GM12878 (cell line): ENCODE data around the gene BSN. TPM values are rescaled to one million over a fixed set of nuclear protein-coding genes. Genes with fewer than 3 reads are reported as not detected.

ENCODE experiments used
- ATAC-seq: fragments of 200-7000 bp; cut with Tn5 transposase; 3 replicates; pipeline ENCODE4 v1.9.1; 2020; ENCODE audit warnings: mild to moderate bottlenecking, moderate library complexity
- BruUV-seq: library from RNA; stranded (reverse); fragments of 400-500 nt; replicated peaks from 2 replicates; lab custom pipeline; 2021; lab: Mats Ljungman, UMichigan
- CTCF ChIA-PET: fragments of 300-600 bp; sonication (Branson Sonifier 250); formaldehyde crosslinking; extraction: SDS; loops from one replicate; lab custom pipeline; 2021; ENCODE audit warnings: inconsistent platforms; lab: Yijun Ruan, JAX
- POLR2A ChIA-PET: fragments of 350-600 bp; formaldehyde crosslinking; extraction: SDS; loops from one replicate; lab custom pipeline; 2021; ENCODE audit warnings: inconsistent platforms; lab: Charles Lee
- RAD21 ChIA-PET: fragments of 300-600 bp; sonication (Branson Sonifier 250); formaldehyde crosslinking; loops from one replicate; lab custom pipeline; 2023; ENCODE audit warnings: antibody characterized with exemption; ENCODE audit not compliant: unreplicated experiment; lab: Charles Lee
- SMC1A ChIA-PET: fragments of 300-600 bp; sonication (Branson Sonifier 250); formaldehyde crosslinking; loops from one replicate; lab custom pipeline; 2023; ENCODE audit not compliant: unreplicated experiment, uncharacterized antibody; lab: Charles Lee
- DNase-seq: peaks from one replicate; pipeline ENCODE4 v3.0.0-alpha.2; 2011; ENCODE audit warnings: low read depth, low spot score
- FAIRE-seq: peaks from 3 replicates; lab custom pipeline; 2011; peaks lifted over from hg19 to GRCh38; lab: Jason Lieb, UNC
- H2AFZ ChIP-seq: 2 replicates; pipeline ENCODE4 v1.6.0; 2011; ENCODE audit warnings: low read depth, low read length, control low read depth; ENCODE audit not compliant: control insufficient read depth
- H3K27ac ChIP-seq: 2 replicates; pipeline ENCODE4 v1.5.1; 2011; ENCODE audit warnings: control low read depth; ENCODE audit not compliant: control insufficient read depth, insufficient read depth
- H3K27me3 ChIP-seq, 2 experiments: replicated peaks in 1 of 2; 2 replicates each; pipeline versions ENCODE4 v1.6.0 to v1.6.1; 2011; ENCODE audit warnings: low read length in 1 of 2; ENCODE audit not compliant: control insufficient read depth in 2 of 2, insufficient read depth in 2 of 2
- H3K36me3 ChIP-seq, 2 experiments: 2 replicates each; pipeline ENCODE4 v1.5.1; 2011; ENCODE audit warnings: low read length in 1 of 2; ENCODE audit not compliant: control insufficient read depth in 2 of 2, insufficient read depth in 2 of 2
- H3K4me1 ChIP-seq: 2 replicates; pipeline ENCODE4 v1.6.1; 2011; ENCODE audit warnings: mild to moderate bottlenecking, low read length, moderate library complexity, mixed read lengths; ENCODE audit not compliant: control insufficient read depth, insufficient read depth
- H3K4me2 ChIP-seq: 2 replicates; pipeline ENCODE4 v1.6.0; 2011; ENCODE audit warnings: control low read depth; ENCODE audit not compliant: control insufficient read depth, insufficient read depth
- H3K4me3 ChIP-seq: fragments of 200-600 bp; sonication (generic); 2 replicates; pipeline ENCODE4 v1.5.1; 2016
- H3K79me2 ChIP-seq: 2 replicates; pipeline ENCODE4 v1.6.0; 2011; ENCODE audit warnings: low read length; ENCODE audit not compliant: control insufficient read depth, insufficient read depth
- H3K9ac ChIP-seq: 2 replicates; pipeline ENCODE4 v1.8.0; 2011; ENCODE audit warnings: low read length, control low read depth, mixed read lengths; ENCODE audit not compliant: control insufficient read depth, insufficient read depth
- H3K9me3 ChIP-seq: replicated peaks from 3 replicates; pipeline ENCODE4 v1.5.1; 2011; ENCODE audit warnings: mild to moderate bottlenecking, low read length; ENCODE audit not compliant: control insufficient read depth, insufficient read depth
- H4K20me1 ChIP-seq: 2 replicates; pipeline ENCODE4 v1.6.0; 2011; ENCODE audit not compliant: control insufficient read depth, insufficient read depth
- CTCF ChIP-seq, 3 experiments: IDR thresholded peaks in 2 of 3; conservative IDR thresholded peaks in 1 of 3; 2 replicates each; pipeline ENCODE4 v1.5.1; 2011; ENCODE audit warnings: low read depth in 3 of 3, low read length in 3 of 3, mild to moderate bottlenecking in 3 of 3, control low read depth in 2 of 3, moderate library complexity in 2 of 3, inconsistent platforms in 1 of 3, mixed read lengths in 1 of 3; ENCODE audit not compliant: control insufficient read depth in 2 of 3, insufficient read depth in 1 of 3; ENCODE audit errors: extremely low read depth in 1 of 3
- ELK1 ChIP-seq: IDR thresholded peaks from 2 replicates; pipeline ENCODE4 v1.6.1; 2012; ENCODE audit warnings: low read depth, low read length, improper control_type of control experiment
- EP300 ChIP-seq, 2 experiments: fragments of 150-350 bp in 1 of 2; IDR thresholded peaks; 2 replicates each; pipeline ENCODE4 v1.6.1; 2011 to 2012; ENCODE audit warnings: low read depth in 2 of 2, low read length in 2 of 2, borderline replicate concordance in 1 of 2, improper control_type of control experiment in 1 of 2, inconsistent platforms in 1 of 2; ENCODE audit not compliant: control insufficient read depth in 1 of 2
- GATAD2B ChIP-seq: fragments of 450-650 bp; conservative IDR thresholded peaks from 2 replicates; pipeline ENCODE4 v1.6.1; 2017; ENCODE audit warnings: low read depth, mild to moderate bottlenecking, moderate library complexity
- JUNB ChIP-seq: IDR thresholded peaks from 2 replicates; pipeline ENCODE4 v1.6.1; 2016; ENCODE audit warnings: antibody characterized with exemption, mild to moderate bottlenecking
- LARP7 ChIP-seq: fragments of 450-650 bp; IDR thresholded peaks from 2 replicates; pipeline ENCODE4 v1.6.1; 2017; ENCODE audit warnings: mild to moderate bottlenecking
- POLR2AphosphoS5 ChIP-seq: IDR thresholded peaks from 2 replicates; pipeline ENCODE4 v1.6.1; 2011; ENCODE audit warnings: mild to moderate bottlenecking, low read length, inconsistent platforms
- SPI1 ChIP-seq: IDR thresholded peaks from 2 replicates; pipeline ENCODE4 v1.6.1; 2011; ENCODE audit warnings: low read depth, mild to moderate bottlenecking, low read length, moderate library complexity, borderline replicate concordance; ENCODE audit not compliant: insufficient read depth
- TAF1 ChIP-seq: IDR thresholded peaks from 2 replicates; pipeline ENCODE4 v1.6.1; 2011; ENCODE audit warnings: mild to moderate bottlenecking, low read depth, low read length, borderline replicate concordance
- TCF7 ChIP-seq: IDR thresholded peaks from 2 replicates; pipeline ENCODE4 v1.6.1; 2014; ENCODE audit warnings: antibody characterized with exemption, borderline replicate concordance
- ZNF217 ChIP-seq: fragments of 450-650 bp; IDR thresholded peaks from 2 replicates; pipeline ENCODE4 v1.6.1; 2017; ENCODE audit warnings: antibody characterized with exemption, mild to moderate bottlenecking
- WGBS: methylation state at CpG from one replicate; pipeline ENCODE4 v1.1.6; 2016; ENCODE audit warnings: low lambda C conversion rate; ENCODE audit not compliant: insufficient replicate concordance, insufficient coverage; ENCODE audit errors: missing lambda C conversion rate; 5-methylcytosine and 5-hydroxymethylcytosine counted together
- in situ Hi-C: fragments of 300-500 bp; cut with MboI; formaldehyde crosslinking; loops from 9 replicates; pipeline ENCODE4 v1.14.3; 2018; ENCODE audit warnings: mixed read lengths
- intact Hi-C: fragments of 100-400 bp; cut with micrococcal nuclease; formaldehyde crosslinking; loops from one replicate; pipeline ENCODE4 v1.14.2; 2022; ENCODE audit not compliant: unreplicated experiment
- polyA plus RNA-seq, 11 experiments: library from polyadenylated mRNA; depleted of rRNA in 4 of 11; unstranded in 6 of 11; stranded (reverse) in 5 of 11; fragments of >200 nt; fragmentation: Nextera tagmentation in 4 of 11; fragmentation: Illumina TruSeq in 1 of 11; extraction: Ambion mirVana in 4 of 11; extraction: Trizol in 1 of 11; gene quantifications; 1 replicate in 1 of 11; 2 replicates in 10 of 11; pipeline versions ENCODE4 v1.2.1 to v1.2.3, GENCODE V29; 2011 to 2016; ENCODE audit warnings: inconsistent platforms in 2 of 11, missing spikeins in 2 of 11, low read depth in 1 of 11
- total RNA-seq, 4 experiments: library from RNA; depleted of rRNA in 3 of 4; stranded (reverse); fragments of >200 nt in 3 of 4; fragmentation: Illumina TruSeq in 1 of 4; extraction: Trizol in 1 of 4; gene quantifications; 2 replicates each; pipeline versions ENCODE4 v1.2.1 to v1.2.3, GENCODE V29; 2013 to 2021

The BSN gene
- total and polyA plus RNA-seq, 10 of the 15 experiments (the other 5 are each of a cell fraction or from before 2014, with no cell fraction given), result under 0.01 to 0.19 (median 0.05) TPM; not detected in 1

GRCh38 chr3:49607796-49608195 is 53.5 kb downstream of the BSN start:
- BruUV-seq, result no TSS peak
- H3K27me3 ChIP-seq, result 0 out of 4 replicates have a peak, but pooled peaks cover 0 to 3% of the 10 kb centered on the region in 2 experiments
- RAD21 ChIA-PET, result no interaction called here
- H3K36me3 ChIP-seq, result no peaks in the 10 kb centered on the region
- no peaks in the 10 kb centered on the region for H3K79me2 ChIP-seq
- no peak overlapping the region for H3K4me3 ChIP-seq
- H3K4me1 ChIP-seq, result no peaks in the 10 kb centered on the region
- CTCF ChIA-PET, result no interaction called here
- DNase-seq (no peak), FAIRE-seq (no peak), ATAC-seq (peak; percentile 50; the same call in 2 of the 3 replicates)
- no peaks in the 10 kb centered on the region for H3K9me3 ChIP-seq
- intact Hi-C loops, result no loop called here
- H4K20me1 ChIP-seq, result no peaks in the 10 kb centered on the region
- SMC1A ChIA-PET, result no interaction called here
- TF ChIP-seq CTCF (IDR thresholded peaks at IDR 0.05 in 2 of 3, conservative IDR thresholded peaks at IDR 0.05 in 1 of 3; ENCODE audit: control insufficient read depth in 2 of 3, extremely low read depth in 1 of 3, insufficient read depth in 1 of 3, low read depth in 3 of 3, low read length in 3 of 3), result peak in 2 of 3 experiments; percentile 41 to 42; a peak in 2 of 6 replicates
- no peak for TF ChIP-seq GATAD2B
- no peak overlapping the region for H2AFZ ChIP-seq
- WGBS, result 13% methylated on average over 5 of the region's 5 CpGs
- H3K9ac ChIP-seq, result no peak overlapping the region
- H3K4me2 ChIP-seq, result no peak overlapping the region
- no peak overlapping the region for H3K27ac ChIP-seq
- POLR2A ChIA-PET, result no interaction called here
- in situ Hi-C loops, result no loop called here

GRCh38 chr3:49609314-49609713 is 55.0 kb downstream of the BSN start:
- Histone ChIP-seq H3K4me3 (no peak overlapping the region), H3K9me3 (no peaks in the 10 kb centered on the region), H3K4me2 (no peak overlapping the region), H3K4me1 (no peaks in the 10 kb centered on the region), H2AFZ (no peak overlapping the region), H3K27me3 (0 out of 4 replicates have a peak, but pooled peaks cover 0 to 3% of the 10 kb centered on the region in 2 experiments), H4K20me1 (no peaks in the 10 kb centered on the region), H3K79me2 (no peaks in the 10 kb centered on the region), H3K27ac (no peak overlapping the region), H3K9ac (no peak overlapping the region), H3K36me3 (no peaks in the 10 kb centered on the region)
- ChIA-PET POLR2A (no interaction called here), SMC1A (no interaction called here), CTCF (interaction anchor here (0.6 kb wide), 2 partner anchors 127 to 1491 kb away, joined by 3 to 6 read pairs; no protein-coding TSS in a partner anchor), RAD21 (no interaction called here)
- BruUV-seq, result no TSS peak
- in situ Hi-C loops, result no loop called here
- 11% methylated on average over 5 of the region's 5 CpGs for WGBS
- FAIRE-seq, result no peak
- ATAC-seq, result no peak
- DNase-seq, result no peak
- intact Hi-C loops, result no loop called here
- TF ChIP-seq TCF7, result no peak
- TF ChIP-seq JUNB, result no peak
- TF ChIP-seq TAF1, result no peak
- TF ChIP-seq POLR2AphosphoS5, result no peak
- no peak for TF ChIP-seq EP300 (IDR thresholded peaks at IDR 0.05; ENCODE audit: borderline replicate concordance in 1 of 2, control insufficient read depth in 1 of 2, low read depth in 2 of 2, low read length in 2 of 2)
- no peak for TF ChIP-seq ZNF217
- no peak for TF ChIP-seq LARP7
- TF ChIP-seq ELK1, result no peak
- TF ChIP-seq SPI1, result no peak
